ENCODE results near the gene AGO3.

AGO3 gene

GRCh38 chr1:36119456-36119855, 188.6 kb downstream of the AGO3 start:
- no peak overlapping the region for H3K4me3 ChIP-seq (ENCODE audit: low read length)
- DNase-seq (ENCODE audit: low read depth): no peak
- TF ChIP-seq, protein P1, sequence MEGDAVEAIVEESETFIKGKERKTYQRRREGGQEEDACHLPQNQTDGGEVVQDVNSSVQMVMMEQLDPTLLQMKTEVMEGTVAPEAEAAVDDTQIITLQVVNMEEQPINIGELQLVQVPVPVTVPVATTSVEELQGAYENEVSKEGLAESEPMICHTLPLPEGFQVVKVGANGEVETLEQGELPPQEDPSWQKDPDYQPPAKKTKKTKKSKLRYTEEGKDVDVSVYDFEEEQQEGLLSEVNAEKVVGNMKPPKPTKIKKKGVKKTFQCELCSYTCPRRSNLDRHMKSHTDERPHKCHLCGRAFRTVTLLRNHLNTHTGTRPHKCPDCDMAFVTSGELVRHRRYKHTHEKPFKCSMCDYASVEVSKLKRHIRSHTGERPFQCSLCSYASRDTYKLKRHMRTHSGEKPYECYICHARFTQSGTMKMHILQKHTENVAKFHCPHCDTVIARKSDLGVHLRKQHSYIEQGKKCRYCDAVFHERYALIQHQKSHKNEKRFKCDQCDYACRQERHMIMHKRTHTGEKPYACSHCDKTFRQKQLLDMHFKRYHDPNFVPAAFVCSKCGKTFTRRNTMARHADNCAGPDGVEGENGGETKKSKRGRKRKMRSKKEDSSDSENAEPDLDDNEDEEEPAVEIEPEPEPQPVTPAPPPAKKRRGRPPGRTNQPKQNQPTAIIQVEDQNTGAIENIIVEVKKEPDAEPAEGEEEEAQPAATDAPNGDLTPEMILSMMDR (conservative IDR thresholded peaks at IDR 0.05; ENCODE audit: low read depth, low read length): no peak

Data from retinal pigment epithelial cell (primary cell).